GM19099 (cell line): Measurements from ENCODE around the gene KRT73.

Experiments used
- POLR2A ChIP-seq: IDR thresholded peaks from 3 replicates; pipeline ENCODE4 v1.6.1; 2011; ENCODE audit warnings: low read depth; ENCODE audit not compliant: insufficient read length; ENCODE audit errors: extremely low read depth

The KRT73 gene

DNA sequence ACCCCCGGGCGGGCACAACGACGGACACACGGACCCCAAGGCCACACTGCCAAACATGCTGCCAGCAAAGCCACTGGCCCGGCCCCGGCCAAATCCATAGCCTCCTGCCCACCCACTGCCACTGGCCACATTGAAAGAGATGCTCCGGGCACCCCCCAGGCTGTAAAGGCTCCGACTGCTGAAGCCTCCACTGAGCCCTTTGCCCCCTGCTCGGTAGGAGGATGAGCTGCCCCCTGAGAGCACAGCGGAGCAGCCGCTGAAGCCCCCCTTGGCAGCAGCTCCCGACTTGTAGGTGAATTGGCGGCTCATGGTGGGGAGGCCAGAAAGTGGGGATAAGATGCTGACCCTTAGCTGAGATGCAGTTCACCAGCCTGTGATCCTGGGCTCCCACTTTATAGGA, at the start of gene KRT73:
Gene KRT73 (minus strand): TSS at position 344 of the 400 bp plus-strand sequence. CDS start 35 bp downstream, at position 309.
- no peak for TF ChIP-seq POLR2A

- TF ChIP-seq POLR2A: no peak
Measured at GRCh38 chr12:52667931-52668330, 49.6 kb upstream of the KRT73 start.

- TF ChIP-seq POLR2A: no peak
Measured at GRCh38 chr12:52667509-52667908, 49.1 kb upstream of the KRT73 start.

GRCh38 chr12:52666471-52666870, 48.1 kb upstream of the KRT73 start:
- no peak for TF ChIP-seq POLR2A

DNA sequence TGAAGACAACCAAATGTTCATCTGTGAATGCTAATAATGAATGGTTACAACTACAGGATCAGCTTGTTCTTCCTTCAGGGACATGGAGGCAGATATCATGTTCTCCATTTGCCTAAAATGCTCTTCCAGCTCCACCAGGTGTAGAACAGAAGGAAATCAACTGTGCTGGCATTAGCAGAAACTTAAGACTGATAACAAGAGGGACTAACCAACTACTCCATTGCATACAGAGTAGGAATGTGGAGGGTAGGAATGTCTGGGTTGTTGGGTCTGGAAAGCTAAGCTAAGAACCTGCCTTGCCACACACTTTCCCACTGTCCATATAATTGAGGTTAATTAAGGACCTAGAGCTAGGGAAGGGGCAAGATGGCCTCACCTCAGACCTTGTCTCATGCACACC, 45.1 kb upstream of the KRT73 start:
- no peak for TF ChIP-seq POLR2A

GRCh38 chr12:52662918-52663229, 44.5 kb upstream of the KRT73 start:
- no peak for TF ChIP-seq POLR2A

DNA sequence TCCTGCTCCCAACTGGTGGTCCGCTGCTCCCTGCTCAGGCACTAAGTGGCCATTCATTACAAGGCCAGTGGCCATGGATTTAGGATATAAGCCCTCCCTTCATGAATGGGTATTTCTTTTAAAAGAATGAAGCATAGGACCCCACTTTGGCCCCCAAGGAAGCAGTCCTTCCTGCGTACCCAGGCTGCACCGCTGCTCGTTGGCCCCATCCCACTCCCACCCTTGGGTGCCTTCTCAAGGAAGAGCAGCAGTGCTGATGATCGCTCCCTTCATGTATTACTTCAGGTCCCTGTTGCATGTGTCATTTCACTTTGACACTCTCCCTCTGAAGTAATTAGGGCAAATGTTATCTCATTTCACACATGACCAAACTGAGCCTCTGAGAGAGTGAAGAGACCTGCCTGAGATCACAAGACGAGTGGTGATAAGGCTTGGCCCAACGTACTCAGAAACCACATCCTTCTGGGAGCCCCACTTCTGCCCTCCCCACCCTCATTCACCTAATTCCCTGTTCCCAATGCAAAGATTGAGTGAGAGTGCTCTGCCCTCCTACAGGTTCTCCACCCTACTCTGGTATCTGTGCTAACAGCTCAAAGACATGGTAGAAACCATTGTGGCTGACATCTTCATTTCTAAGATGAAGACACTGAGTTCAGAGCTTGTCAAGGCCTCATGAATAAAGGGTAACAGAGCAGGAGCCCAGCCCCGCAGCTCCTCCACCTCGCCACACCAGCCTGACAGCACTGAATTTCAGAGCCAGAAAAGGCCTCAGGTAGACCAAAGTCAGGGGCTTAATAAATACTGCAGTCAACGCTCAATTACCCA, 43.9 kb upstream of the KRT73 start:
- no peak for TF ChIP-seq POLR2A

DNA sequence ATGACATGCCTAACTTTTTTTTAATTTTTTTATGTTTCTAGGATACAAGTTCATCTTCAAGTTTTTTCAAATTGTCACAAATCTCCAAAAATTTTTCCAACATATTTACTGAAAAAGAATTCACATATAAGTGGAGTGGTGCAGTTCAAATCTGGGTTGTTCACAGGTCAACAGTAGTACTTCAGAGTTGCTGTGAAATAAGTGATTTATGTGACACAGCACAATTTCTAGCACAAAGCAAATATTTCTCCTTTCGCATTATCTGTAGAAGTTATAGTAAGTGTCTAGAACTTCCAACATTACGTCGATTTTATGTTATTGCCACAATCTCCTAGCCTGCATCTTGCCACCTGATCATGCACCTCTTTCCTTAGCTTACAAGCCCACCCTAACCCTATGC, 43.3 kb upstream of the KRT73 start:
- no peak for TF ChIP-seq POLR2A

DNA sequence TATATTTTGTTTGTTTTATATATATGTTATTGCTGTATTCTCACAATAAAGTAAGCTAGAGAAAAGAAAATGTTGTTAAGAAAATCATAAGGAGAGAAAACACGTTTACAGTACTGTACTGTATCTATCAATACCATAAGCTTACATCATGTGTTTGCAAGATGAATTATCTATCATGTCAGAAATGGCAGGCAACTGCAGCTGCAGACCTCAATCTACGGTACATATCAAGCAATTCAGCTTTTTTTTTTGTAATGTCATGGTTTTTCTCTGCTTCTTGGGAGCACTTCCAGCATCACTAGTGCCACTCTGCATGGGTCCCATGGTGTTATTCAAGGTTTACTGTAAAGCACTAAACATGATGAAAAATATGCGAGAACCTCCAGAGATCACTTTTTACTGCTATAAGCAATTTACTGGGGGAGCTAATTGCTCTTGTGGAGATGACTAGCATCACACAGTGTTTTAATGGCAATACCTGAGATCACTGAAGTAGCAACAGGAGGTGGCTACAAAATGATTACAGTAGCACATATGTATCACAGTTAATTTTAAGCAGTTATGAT, 42.7 kb upstream of the KRT73 start:
- TF ChIP-seq POLR2A: no peak

GRCh38 chr12:52659951-52660350, 41.6 kb upstream of the KRT73 start:
- TF ChIP-seq POLR2A: no peak

GRCh38 chr12:52659395-52659794, 41.0 kb upstream of the KRT73 start:
- no peak for TF ChIP-seq POLR2A

DNA sequence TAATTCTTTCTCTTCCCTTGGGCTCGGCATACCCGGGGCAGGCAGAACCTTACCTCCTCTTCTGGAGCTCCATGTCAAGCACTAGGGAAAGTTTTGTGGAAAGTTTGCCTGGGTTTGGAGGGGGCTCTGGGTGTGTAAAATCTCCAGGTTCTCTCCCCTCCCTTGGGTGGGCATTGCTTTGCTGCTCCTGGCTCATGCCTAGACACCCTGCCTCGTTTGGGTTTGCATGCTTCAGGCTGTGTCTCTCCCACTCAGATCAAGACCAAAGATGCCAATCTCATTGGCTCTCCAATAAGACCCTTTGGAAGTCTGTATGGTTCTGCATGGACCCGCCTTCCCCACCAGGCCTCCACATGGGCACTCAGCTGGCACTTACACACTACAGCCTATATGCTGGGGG, 39.8 kb upstream of the KRT73 start:
- no peak for TF ChIP-seq POLR2A

DNA sequence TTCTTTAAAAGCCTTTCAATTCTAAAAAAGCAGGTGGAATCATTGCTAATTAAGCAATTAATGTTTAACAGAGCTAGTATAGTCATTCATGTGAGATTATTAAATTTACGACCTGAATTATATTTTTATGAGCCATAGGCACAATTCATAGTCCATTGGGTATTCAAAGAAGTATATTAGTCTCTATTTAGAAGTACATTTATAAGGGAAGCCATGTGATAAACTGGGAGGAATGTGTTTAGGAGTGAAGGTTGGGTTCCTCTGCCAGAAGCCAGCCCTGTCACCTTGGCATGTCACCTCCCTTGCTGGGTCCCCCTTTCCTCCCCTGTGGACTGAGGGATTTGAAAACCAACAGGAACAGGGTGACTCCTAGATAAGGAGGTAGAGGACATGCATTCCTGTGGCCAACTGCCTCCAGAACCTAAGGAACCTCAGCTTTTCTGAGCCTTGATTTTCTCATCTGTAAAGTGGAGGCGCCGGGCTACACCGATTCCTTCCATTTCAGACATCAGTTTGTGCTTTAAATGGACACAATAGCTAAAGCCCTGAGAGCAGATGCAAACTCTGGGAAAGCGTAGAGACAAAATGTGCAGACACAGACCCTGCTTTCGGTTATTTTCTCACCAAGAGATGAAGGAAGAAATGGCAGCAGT, 39.0 kb upstream of the KRT73 start:
- TF ChIP-seq POLR2A: no peak

GRCh38 chr12:52656616-52657015, 38.3 kb upstream of the KRT73 start:
- TF ChIP-seq POLR2A: no peak

DNA sequence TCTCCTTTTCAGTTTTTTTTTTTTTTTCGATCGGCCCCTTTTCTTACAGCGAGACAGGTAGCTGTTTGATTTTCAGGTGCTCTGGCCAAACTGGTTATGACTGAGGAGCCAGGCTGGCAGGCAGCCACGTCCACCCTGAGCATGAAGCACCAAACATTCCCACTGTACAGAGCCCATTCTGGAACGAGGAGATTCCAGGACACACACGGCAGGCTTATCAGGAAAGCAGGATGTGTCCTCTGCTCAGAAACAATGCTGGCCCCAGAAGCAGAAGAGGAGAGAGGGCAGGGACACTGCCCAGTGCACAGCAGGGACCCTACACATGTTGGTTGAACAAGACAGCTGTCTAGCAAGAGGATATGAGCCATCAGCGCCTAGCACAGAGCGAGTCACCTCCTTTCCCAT, 37.4 kb upstream of the KRT73 start:
- TF ChIP-seq POLR2A: no peak

GRCh38 chr12:52655251-52655650, 36.9 kb upstream of the KRT73 start:
- no peak for TF ChIP-seq POLR2A
